GM06990 (cell line): ENCODE data around the gene UBE2S.
"Not testable (repeated sequence)": the region's sequence is repeated elsewhere in the genome, so short reads cannot be mapped to it uniquely, and the experiment has no call there.

ENCODE experiments used
- DNase-seq: peaks from one replicate; pipeline ENCODE4 v3.0.0-alpha.2; 2011; ENCODE audit not compliant: insufficient read length; ENCODE audit errors: extremely low read depth
- H3K27me3 ChIP-seq: replicated peaks from 2 replicates; pipeline ENCODE4 v1.6.0; 2011; ENCODE audit warnings: low read length; ENCODE audit not compliant: control insufficient read depth, insufficient read depth
- H3K36me3 ChIP-seq: 2 replicates; pipeline ENCODE4 v1.5.1; 2011; ENCODE audit warnings: low read length; ENCODE audit not compliant: control insufficient read depth, insufficient read depth
- H3K4me3 ChIP-seq: replicated peaks from 2 replicates; pipeline ENCODE4 v1.5.1; 2011; ENCODE audit warnings: low read depth, mild to moderate bottlenecking, control low read depth, low read length
- CTCF ChIP-seq: IDR thresholded peaks from 2 replicates; pipeline ENCODE4 v1.5.1; 2011; ENCODE audit warnings: low read length, control low read depth, mild to moderate bottlenecking, inconsistent platforms; ENCODE audit not compliant: insufficient read depth, poor library complexity, severe bottlenecking

Gene UBE2S

GRCh38 chr19:55418185-55418584 is 10.6 kb upstream of the UBE2S start:
- H3K27me3 ChIP-seq = no peaks in the 10 kb centered on the region
- DNase-seq = no peak
- no peaks in the 10 kb centered on the region for H3K36me3 ChIP-seq
- peak; percentile 70 for TF ChIP-seq CTCF
- H3K4me3 ChIP-seq = no peak overlapping the region

- TF ChIP-seq CTCF = no peak
- peaks cover 7% of the 10 kb centered on the region for H3K36me3 ChIP-seq
- no peak overlapping the region for H3K4me3 ChIP-seq
- no peaks in the 10 kb centered on the region for H3K27me3 ChIP-seq
- DNase-seq = no peak
Measured at GRCh38 chr19:55410168-55410567, 2.6 kb upstream of the UBE2S start.

GRCh38 chr19:55409179-55409578 is 1.6 kb upstream of the UBE2S start:
- H3K36me3 ChIP-seq = peaks cover 11% of the 10 kb centered on the region
- H3K4me3 ChIP-seq, DNase-seq, H3K27me3 ChIP-seq: not testable (repeated sequence)

GRCh38 chr19:55408533-55408872 is 915 bp upstream of the UBE2S start:
- no peak for TF ChIP-seq CTCF
- peak overlapping the region; percentile 22 for H3K4me3 ChIP-seq
- no peak for DNase-seq

GRCh38 chr19:55407800-55408532 is 378 bp upstream of the UBE2S start:
- TF ChIP-seq CTCF = no peak
- Histone ChIP-seq H3K36me3 (peaks cover 17% of the 10 kb centered on the region), H3K4me3 (peak overlapping the region; percentile 70), H3K27me3 (no peaks in the 10 kb centered on the region)
- peak; percentile 99 for DNase-seq

More at GRCh38 chr19:55408533-55408872, 915 bp upstream of the UBE2S start:
- H3K36me3 ChIP-seq = peaks cover 15% of the 10 kb centered on the region
- no peaks in the 10 kb centered on the region for H3K27me3 ChIP-seq

GRCh38 chr19:55406826-55407549 is 600 bp downstream of the UBE2S start:
- peak overlapping the region; percentile 70 for H3K4me3 ChIP-seq
- H3K27me3 ChIP-seq = no peaks in the 10 kb centered on the region
- DNase-seq = no peak
- no peak for TF ChIP-seq CTCF
- peaks cover 24% of the 10 kb centered on the region for H3K36me3 ChIP-seq
